ENCODE data around the gene EI24.
"Not testable (repeated sequence)": the region's sequence is repeated elsewhere in the genome, so short reads cannot be mapped to it uniquely, and the experiment has no call there.

DNA sequence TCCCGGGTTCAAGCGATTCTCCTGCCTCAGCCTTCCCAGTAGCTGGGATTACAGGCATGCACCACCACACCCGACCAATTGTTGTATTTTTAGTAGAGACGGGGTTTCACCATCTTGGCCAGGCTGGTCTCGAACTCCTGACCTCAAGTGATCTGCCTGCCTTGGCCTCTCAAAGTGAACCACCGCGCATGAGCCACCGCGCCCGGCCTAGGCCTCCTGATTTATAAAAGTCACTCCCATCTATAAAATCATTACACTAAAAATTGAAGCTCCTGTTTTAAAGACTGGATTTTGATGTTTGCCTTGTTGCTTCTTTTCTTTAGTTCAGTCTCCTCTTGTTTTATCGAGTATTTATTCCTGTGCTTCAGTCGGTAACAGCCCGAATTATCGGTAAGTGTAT, 7.9 kb downstream of the EI24 start:
- TF ChIP-seq, protein P1, sequence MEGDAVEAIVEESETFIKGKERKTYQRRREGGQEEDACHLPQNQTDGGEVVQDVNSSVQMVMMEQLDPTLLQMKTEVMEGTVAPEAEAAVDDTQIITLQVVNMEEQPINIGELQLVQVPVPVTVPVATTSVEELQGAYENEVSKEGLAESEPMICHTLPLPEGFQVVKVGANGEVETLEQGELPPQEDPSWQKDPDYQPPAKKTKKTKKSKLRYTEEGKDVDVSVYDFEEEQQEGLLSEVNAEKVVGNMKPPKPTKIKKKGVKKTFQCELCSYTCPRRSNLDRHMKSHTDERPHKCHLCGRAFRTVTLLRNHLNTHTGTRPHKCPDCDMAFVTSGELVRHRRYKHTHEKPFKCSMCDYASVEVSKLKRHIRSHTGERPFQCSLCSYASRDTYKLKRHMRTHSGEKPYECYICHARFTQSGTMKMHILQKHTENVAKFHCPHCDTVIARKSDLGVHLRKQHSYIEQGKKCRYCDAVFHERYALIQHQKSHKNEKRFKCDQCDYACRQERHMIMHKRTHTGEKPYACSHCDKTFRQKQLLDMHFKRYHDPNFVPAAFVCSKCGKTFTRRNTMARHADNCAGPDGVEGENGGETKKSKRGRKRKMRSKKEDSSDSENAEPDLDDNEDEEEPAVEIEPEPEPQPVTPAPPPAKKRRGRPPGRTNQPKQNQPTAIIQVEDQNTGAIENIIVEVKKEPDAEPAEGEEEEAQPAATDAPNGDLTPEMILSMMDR (IDR thresholded peaks at IDR 0.05), result not testable (repeated sequence)
- not testable (repeated sequence) for TF ChIP-seq SIN3A (IDR thresholded peaks at IDR 0.05; ENCODE audit: borderline replicate concordance, insufficient read depth, low read depth, low read length)
